GM12878 (cell line): ENCODE data around the gene ZNF25. TPM values are rescaled to one million over a fixed set of nuclear protein-coding genes. Genes with fewer than 3 reads are reported as not detected.

Source experiments
- ATAC-seq: fragments of 200-7000 bp; cut with Tn5 transposase; 3 replicates; pipeline ENCODE4 v1.9.1; 2020; ENCODE audit warnings: mild to moderate bottlenecking, moderate library complexity
- BruUV-seq: library from RNA; stranded (reverse); fragments of 400-500 nt; replicated peaks from 2 replicates; lab custom pipeline; 2021; lab: Mats Ljungman, UMichigan
- CTCF ChIA-PET: fragments of 300-600 bp; sonication (Branson Sonifier 250); formaldehyde crosslinking; extraction: SDS; loops from one replicate; lab custom pipeline; 2021; ENCODE audit warnings: inconsistent platforms; lab: Yijun Ruan, JAX
- POLR2A ChIA-PET: fragments of 350-600 bp; formaldehyde crosslinking; extraction: SDS; loops from one replicate; lab custom pipeline; 2021; ENCODE audit warnings: inconsistent platforms; lab: Charles Lee
- RAD21 ChIA-PET: fragments of 300-600 bp; sonication (Branson Sonifier 250); formaldehyde crosslinking; loops from one replicate; lab custom pipeline; 2023; ENCODE audit warnings: antibody characterized with exemption; ENCODE audit not compliant: unreplicated experiment; lab: Charles Lee
- SMC1A ChIA-PET: fragments of 300-600 bp; sonication (Branson Sonifier 250); formaldehyde crosslinking; loops from one replicate; lab custom pipeline; 2023; ENCODE audit not compliant: unreplicated experiment, uncharacterized antibody; lab: Charles Lee
- DNase-seq: peaks from one replicate; pipeline ENCODE4 v3.0.0-alpha.2; 2011; ENCODE audit warnings: low read depth, low spot score
- FAIRE-seq: peaks from 3 replicates; lab custom pipeline; 2011; peaks lifted over from hg19 to GRCh38; lab: Jason Lieb, UNC
- H2AFZ ChIP-seq: 2 replicates; pipeline ENCODE4 v1.6.0; 2011; ENCODE audit warnings: low read depth, low read length, control low read depth; ENCODE audit not compliant: control insufficient read depth
- H3K27ac ChIP-seq: 2 replicates; pipeline ENCODE4 v1.5.1; 2011; ENCODE audit warnings: control low read depth; ENCODE audit not compliant: control insufficient read depth, insufficient read depth
- H3K27me3 ChIP-seq, 2 experiments: replicated peaks in 1 of 2; 2 replicates each; pipeline versions ENCODE4 v1.6.0 to v1.6.1; 2011; ENCODE audit warnings: low read length in 1 of 2; ENCODE audit not compliant: control insufficient read depth in 2 of 2, insufficient read depth in 2 of 2
- H3K36me3 ChIP-seq, 2 experiments: 2 replicates each; pipeline ENCODE4 v1.5.1; 2011; ENCODE audit warnings: low read length in 1 of 2; ENCODE audit not compliant: control insufficient read depth in 2 of 2, insufficient read depth in 2 of 2
- H3K4me1 ChIP-seq: 2 replicates; pipeline ENCODE4 v1.6.1; 2011; ENCODE audit warnings: mild to moderate bottlenecking, low read length, moderate library complexity, mixed read lengths; ENCODE audit not compliant: control insufficient read depth, insufficient read depth
- H3K4me2 ChIP-seq: 2 replicates; pipeline ENCODE4 v1.6.0; 2011; ENCODE audit warnings: control low read depth; ENCODE audit not compliant: control insufficient read depth, insufficient read depth
- H3K4me3 ChIP-seq: fragments of 200-600 bp; sonication (generic); 2 replicates; pipeline ENCODE4 v1.5.1; 2016
- H3K79me2 ChIP-seq: 2 replicates; pipeline ENCODE4 v1.6.0; 2011; ENCODE audit warnings: low read length; ENCODE audit not compliant: control insufficient read depth, insufficient read depth
- H3K9ac ChIP-seq: 2 replicates; pipeline ENCODE4 v1.8.0; 2011; ENCODE audit warnings: low read length, control low read depth, mixed read lengths; ENCODE audit not compliant: control insufficient read depth, insufficient read depth
- H3K9me3 ChIP-seq: replicated peaks from 3 replicates; pipeline ENCODE4 v1.5.1; 2011; ENCODE audit warnings: mild to moderate bottlenecking, low read length; ENCODE audit not compliant: control insufficient read depth, insufficient read depth
- H4K20me1 ChIP-seq: 2 replicates; pipeline ENCODE4 v1.6.0; 2011; ENCODE audit not compliant: control insufficient read depth, insufficient read depth
- BCL3 ChIP-seq: IDR thresholded peaks from 2 replicates; pipeline ENCODE4 v1.6.1; 2011; ENCODE audit warnings: borderline replicate concordance, low read depth, mild to moderate bottlenecking, moderate library complexity, low read length; ENCODE audit not compliant: insufficient read depth, poor library complexity, severe bottlenecking
- CREB1 ChIP-seq: IDR thresholded peaks from 2 replicates; pipeline ENCODE4 v1.6.1; 2012; ENCODE audit warnings: low read depth, mild to moderate bottlenecking, inconsistent platforms
- FOXM1 ChIP-seq: IDR thresholded peaks from 2 replicates; pipeline ENCODE4 v1.6.1; 2012; ENCODE audit warnings: low read depth, mild to moderate bottlenecking, inconsistent platforms, low read length, moderate library complexity
- MTA2 ChIP-seq: fragments of 450-650 bp; IDR thresholded peaks from 2 replicates; pipeline ENCODE4 v1.6.1; 2016; ENCODE audit warnings: low read depth, mild to moderate bottlenecking, moderate library complexity
- NFYB ChIP-seq: IDR thresholded peaks from 2 replicates; pipeline ENCODE4 v1.6.1; 2011; ENCODE audit warnings: low read depth, mild to moderate bottlenecking, low read length, improper control_type of control experiment, moderate library complexity; ENCODE audit not compliant: insufficient read depth
- PML ChIP-seq: IDR thresholded peaks from 2 replicates; pipeline ENCODE4 v1.6.1; 2012; ENCODE audit warnings: low read length, inconsistent platforms
- SIX5 ChIP-seq: IDR thresholded peaks from 2 replicates; pipeline ENCODE4 v1.6.1; 2011; ENCODE audit warnings: mild to moderate bottlenecking, low read depth, low read length, moderate library complexity; ENCODE audit not compliant: severe bottlenecking
- SUZ12 ChIP-seq: fragments of 200-600 bp; sonication (generic); IDR thresholded peaks from one replicate; pipeline ENCODE4 v1.6.1; 2018; ENCODE audit warnings: antibody characterized with exemption, mild to moderate bottlenecking; ENCODE audit not compliant: unreplicated experiment
- TBL1XR1 ChIP-seq: IDR thresholded peaks from 2 replicates; pipeline ENCODE4 v1.6.1; 2012; ENCODE audit warnings: low read depth, low read length, improper control_type of control experiment
- TCF3 ChIP-seq: IDR thresholded peaks from 2 replicates; pipeline ENCODE4 v1.6.1; 2012; ENCODE audit warnings: low read depth, mild to moderate bottlenecking, low read length, borderline replicate concordance; ENCODE audit not compliant: insufficient read depth
- WRNIP1 ChIP-seq: IDR thresholded peaks from 2 replicates; pipeline ENCODE4 v1.6.1; 2011; ENCODE audit warnings: low read depth, low read length, improper control_type of control experiment, borderline replicate concordance
- ZNF384 ChIP-seq: IDR thresholded peaks from 2 replicates; pipeline ENCODE4 v1.6.1; 2012; ENCODE audit warnings: low read depth, mild to moderate bottlenecking, low read length, improper control_type of control experiment, borderline replicate concordance
- WGBS: methylation state at CpG from one replicate; pipeline ENCODE4 v1.1.6; 2016; ENCODE audit warnings: low lambda C conversion rate; ENCODE audit not compliant: insufficient replicate concordance, insufficient coverage; ENCODE audit errors: missing lambda C conversion rate; 5-methylcytosine and 5-hydroxymethylcytosine counted together
- in situ Hi-C: fragments of 300-500 bp; cut with MboI; formaldehyde crosslinking; loops from 9 replicates; pipeline ENCODE4 v1.14.3; 2018; ENCODE audit warnings: mixed read lengths
- intact Hi-C: fragments of 100-400 bp; cut with micrococcal nuclease; formaldehyde crosslinking; loops from one replicate; pipeline ENCODE4 v1.14.2; 2022; ENCODE audit not compliant: unreplicated experiment
- polyA plus RNA-seq, 11 experiments: library from polyadenylated mRNA; depleted of rRNA in 4 of 11; unstranded in 6 of 11; stranded (reverse) in 5 of 11; fragments of >200 nt; fragmentation: Nextera tagmentation in 4 of 11; fragmentation: Illumina TruSeq in 1 of 11; extraction: Ambion mirVana in 4 of 11; extraction: Trizol in 1 of 11; gene quantifications; 1 replicate in 1 of 11; 2 replicates in 10 of 11; pipeline versions ENCODE4 v1.2.1 to v1.2.3, GENCODE V29; 2011 to 2016; ENCODE audit warnings: inconsistent platforms in 2 of 11, missing spikeins in 2 of 11, low read depth in 1 of 11
- total RNA-seq, 4 experiments: library from RNA; depleted of rRNA in 3 of 4; stranded (reverse); fragments of >200 nt in 3 of 4; fragmentation: Illumina TruSeq in 1 of 4; extraction: Trizol in 1 of 4; gene quantifications; 2 replicates each; pipeline versions ENCODE4 v1.2.1 to v1.2.3, GENCODE V29; 2013 to 2021
- TF ChIP-seq, protein P1 (sequence below): fragments of 450-650 bp; formaldehyde crosslinking; IDR thresholded peaks from 2 replicates; pipeline ENCODE4 v1.5.0; 2022; ENCODE audit warnings: mild to moderate bottlenecking, missing genetic modification characterization

The ZNF25 gene
- total and polyA plus RNA-seq, 10 of the 15 experiments (the other 5 are each of a cell fraction or from before 2014, with no cell fraction given) = 1.0 to 6.8 (median 3.2) TPM

DNA sequence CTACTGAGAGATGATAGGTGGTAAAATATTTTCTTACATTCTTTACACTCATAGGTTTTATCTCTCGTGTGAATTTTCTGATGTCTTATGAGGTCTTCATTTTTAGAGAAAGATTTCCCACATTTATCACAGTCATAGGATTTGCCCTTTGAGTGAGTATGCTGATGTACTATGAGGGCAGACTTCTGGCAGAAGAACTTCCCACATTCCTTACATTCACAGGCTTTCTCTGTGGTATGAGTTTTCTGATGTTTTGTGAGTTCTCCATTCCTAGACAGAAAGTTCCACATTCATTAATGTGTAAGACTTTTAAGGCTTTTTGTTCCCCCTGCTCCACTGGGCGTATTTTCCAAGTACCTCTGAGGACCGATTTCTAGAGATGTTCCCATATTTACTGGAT, 23.5 kb downstream of the ZNF25 start:
- TF ChIP-seq TBL1XR1 (no peak), TCF3 (no peak), NFYB (no peak), BCL3 (no peak), PML (no peak), ZNF384 (no peak), FOXM1 (no peak), MTA2 (no peak), CREB1 (no peak), SUZ12 (no peak), WRNIP1 (no peak), SIX5 (no peak)
- TF ChIP-seq, protein P1, sequence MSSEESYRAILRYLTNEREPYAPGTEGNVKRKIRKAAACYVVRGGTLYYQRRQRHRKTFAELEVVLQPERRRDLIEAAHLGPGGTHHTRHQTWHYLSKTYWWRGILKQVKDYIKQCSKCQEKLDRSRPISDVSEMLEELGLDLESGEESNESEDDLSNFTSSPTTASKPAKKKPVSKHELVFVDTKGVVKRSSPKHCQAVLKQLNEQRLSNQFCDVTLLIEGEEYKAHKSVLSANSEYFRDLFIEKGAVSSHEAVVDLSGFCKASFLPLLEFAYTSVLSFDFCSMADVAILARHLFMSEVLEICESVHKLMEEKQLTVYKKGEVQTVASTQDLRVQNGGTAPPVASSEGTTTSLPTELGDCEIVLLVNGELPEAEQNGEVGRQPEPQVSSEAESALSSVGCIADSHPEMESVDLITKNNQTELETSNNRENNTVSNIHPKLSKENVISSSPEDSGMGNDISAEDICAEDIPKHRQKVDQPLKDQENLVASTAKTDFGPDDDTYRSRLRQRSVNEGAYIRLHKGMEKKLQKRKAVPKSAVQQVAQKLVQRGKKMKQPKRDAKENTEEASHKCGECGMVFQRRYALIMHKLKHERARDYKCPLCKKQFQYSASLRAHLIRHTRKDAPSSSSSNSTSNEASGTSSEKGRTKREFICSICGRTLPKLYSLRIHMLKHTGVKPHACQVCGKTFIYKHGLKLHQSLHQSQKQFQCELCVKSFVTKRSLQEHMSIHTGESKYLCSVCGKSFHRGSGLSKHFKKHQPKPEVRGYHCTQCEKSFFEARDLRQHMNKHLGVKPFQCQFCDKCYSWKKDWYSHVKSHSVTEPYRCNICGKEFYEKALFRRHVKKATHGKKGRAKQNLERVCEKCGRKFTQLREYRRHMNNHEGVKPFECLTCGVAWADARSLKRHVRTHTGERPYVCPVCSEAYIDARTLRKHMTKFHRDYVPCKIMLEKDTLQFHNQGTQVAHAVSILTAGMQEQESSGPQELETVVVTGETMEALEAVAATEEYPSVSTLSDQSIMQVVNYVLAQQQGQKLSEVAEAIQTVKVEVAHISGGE = no peak
- RAD21 ChIA-PET = no interaction called here
- DNase-seq (no peak), ATAC-seq (no peak), FAIRE-seq (no peak)
- intact Hi-C loops = no loop called here
- H3K79me2 ChIP-seq = no peaks in the 10 kb centered on the region
- H3K27me3 ChIP-seq = no peaks in the 10 kb centered on the region
- no peak overlapping the region for H3K9ac ChIP-seq
- H3K4me2 ChIP-seq = no peak overlapping the region
- CTCF ChIA-PET = no interaction called here
- H3K4me1 ChIP-seq = no peaks in the 10 kb centered on the region
- peaks cover 0 to 2% of the 10 kb centered on the region in 2 experiments; a peak in 1 of 4 replicates for H3K36me3 ChIP-seq
- H2AFZ ChIP-seq = no peak overlapping the region
- no peaks in the 10 kb centered on the region for H4K20me1 ChIP-seq
- WGBS = 89% methylated on average over 3 of the region's 3 CpGs
- no peak overlapping the region for H3K27ac ChIP-seq
- H3K4me3 ChIP-seq = no peak overlapping the region
- SMC1A ChIA-PET = no interaction called here
- no TSS peak for BruUV-seq
- in situ Hi-C loops = no loop called here
- peaks cover 7% of the 10 kb centered on the region for H3K9me3 ChIP-seq
- POLR2A ChIA-PET = no interaction called here
